NB4 (cell line): ENCODE measurements around the gene ITPRID1.

Source experiments
- DNase-seq: peaks from one replicate; pipeline ENCODE4 v3.0.0; 2010; ENCODE audit warnings: low read depth
- H3K4me3 ChIP-seq: one replicate; pipeline ENCODE4 v1.5.1; 2011; ENCODE audit warnings: mild to moderate bottlenecking, low read depth, low read length, moderate library complexity
- MYC ChIP-seq: IDR thresholded peaks from 2 replicates; pipeline ENCODE4 v1.6.1; 2011; ENCODE audit warnings: low read depth, low read length
- POLR2A ChIP-seq: IDR thresholded peaks from 2 replicates; pipeline ENCODE4 v1.6.1; 2011; ENCODE audit warnings: mild to moderate bottlenecking; ENCODE audit not compliant: insufficient read length; ENCODE audit errors: extremely low read depth
- TF ChIP-seq, protein P1 (sequence below): IDR thresholded peaks from one replicate; pipeline ENCODE4 v1.5.1; 2012; ENCODE audit warnings: low read depth, low read length
- TF ChIP-seq, protein P2 (sequence below): IDR thresholded peaks from 2 replicates; pipeline ENCODE4 v1.6.1; 2011; ENCODE audit warnings: low read depth, low read length

Gene ITPRID1

DNA sequence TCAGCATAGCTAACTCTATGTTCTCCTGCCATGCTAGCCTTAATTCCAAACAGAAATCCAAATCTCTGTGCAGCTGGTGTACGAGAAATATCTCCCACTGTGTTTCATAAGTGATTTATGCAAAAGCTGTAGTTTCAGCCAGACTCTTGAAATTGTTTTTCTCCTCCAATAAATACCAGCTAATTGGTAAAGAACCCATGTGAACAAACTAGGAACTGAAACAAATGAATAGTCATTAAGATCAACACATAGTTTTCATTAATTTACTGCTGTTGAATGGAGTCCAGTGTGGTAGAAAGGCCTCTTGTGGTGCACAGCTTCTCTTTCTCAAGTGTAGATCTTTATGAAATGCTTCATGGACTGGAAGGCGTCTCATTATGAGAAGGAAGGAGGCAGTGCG is 191.5 kb downstream of the ITPRID1 start:
- H3K4me3 ChIP-seq: no peak overlapping the region
- TF ChIP-seq POLR2A: no peak
- DNase-seq: no peak

DNA sequence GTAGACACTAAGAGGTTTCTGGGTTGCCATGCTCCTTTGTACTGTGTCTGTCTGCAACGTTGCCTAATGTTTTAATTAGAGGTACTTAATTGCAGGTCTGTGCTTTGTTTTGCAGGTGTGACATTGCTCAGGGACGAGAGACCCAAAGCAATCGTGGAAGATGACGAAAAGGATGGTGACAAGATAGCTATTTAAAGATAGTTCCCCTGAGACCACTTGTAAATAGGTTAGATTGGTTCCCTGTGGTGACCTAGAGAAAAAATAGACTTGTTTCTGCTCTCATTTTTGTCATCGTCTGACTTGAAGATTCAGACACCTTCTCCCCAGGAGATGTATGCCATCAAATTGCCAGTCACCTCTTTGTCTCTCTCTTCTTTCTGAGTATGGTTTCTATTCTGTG is 193.2 kb downstream of the ITPRID1 start:
- H3K4me3 ChIP-seq: no peak overlapping the region
- no peak for DNase-seq
- TF ChIP-seq POLR2A: no peak
- TF ChIP-seq, protein P1, sequence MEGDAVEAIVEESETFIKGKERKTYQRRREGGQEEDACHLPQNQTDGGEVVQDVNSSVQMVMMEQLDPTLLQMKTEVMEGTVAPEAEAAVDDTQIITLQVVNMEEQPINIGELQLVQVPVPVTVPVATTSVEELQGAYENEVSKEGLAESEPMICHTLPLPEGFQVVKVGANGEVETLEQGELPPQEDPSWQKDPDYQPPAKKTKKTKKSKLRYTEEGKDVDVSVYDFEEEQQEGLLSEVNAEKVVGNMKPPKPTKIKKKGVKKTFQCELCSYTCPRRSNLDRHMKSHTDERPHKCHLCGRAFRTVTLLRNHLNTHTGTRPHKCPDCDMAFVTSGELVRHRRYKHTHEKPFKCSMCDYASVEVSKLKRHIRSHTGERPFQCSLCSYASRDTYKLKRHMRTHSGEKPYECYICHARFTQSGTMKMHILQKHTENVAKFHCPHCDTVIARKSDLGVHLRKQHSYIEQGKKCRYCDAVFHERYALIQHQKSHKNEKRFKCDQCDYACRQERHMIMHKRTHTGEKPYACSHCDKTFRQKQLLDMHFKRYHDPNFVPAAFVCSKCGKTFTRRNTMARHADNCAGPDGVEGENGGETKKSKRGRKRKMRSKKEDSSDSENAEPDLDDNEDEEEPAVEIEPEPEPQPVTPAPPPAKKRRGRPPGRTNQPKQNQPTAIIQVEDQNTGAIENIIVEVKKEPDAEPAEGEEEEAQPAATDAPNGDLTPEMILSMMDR: no peak
- TF ChIP-seq, protein P2, sequence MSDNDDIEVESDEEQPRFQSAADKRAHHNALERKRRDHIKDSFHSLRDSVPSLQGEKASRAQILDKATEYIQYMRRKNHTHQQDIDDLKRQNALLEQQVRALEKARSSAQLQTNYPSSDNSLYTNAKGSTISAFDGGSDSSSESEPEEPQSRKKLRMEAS: no peak
- no peak for TF ChIP-seq MYC
